ENCODE results near the gene USP40.

DNA sequence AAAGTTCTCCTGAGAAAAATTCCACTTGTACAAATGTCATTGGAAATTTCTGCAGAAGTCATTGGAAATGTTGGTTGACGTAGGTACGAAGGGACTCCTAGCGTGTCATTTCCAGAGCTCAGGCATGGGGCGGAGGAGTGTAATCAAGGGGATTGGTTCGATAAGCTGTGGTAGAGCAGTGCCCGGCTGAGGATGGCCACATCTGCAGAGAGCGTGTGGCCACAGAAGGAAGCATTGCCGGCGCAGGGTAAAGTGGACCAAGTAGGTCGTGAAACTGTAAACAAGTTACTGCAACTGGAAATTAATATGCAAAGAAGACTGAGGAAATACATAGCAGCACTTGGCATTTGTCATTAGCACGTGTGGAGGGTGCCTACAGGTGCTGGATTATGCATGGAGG is 110.5 kb downstream of the USP40 start:
- TF ChIP-seq, protein P1, sequence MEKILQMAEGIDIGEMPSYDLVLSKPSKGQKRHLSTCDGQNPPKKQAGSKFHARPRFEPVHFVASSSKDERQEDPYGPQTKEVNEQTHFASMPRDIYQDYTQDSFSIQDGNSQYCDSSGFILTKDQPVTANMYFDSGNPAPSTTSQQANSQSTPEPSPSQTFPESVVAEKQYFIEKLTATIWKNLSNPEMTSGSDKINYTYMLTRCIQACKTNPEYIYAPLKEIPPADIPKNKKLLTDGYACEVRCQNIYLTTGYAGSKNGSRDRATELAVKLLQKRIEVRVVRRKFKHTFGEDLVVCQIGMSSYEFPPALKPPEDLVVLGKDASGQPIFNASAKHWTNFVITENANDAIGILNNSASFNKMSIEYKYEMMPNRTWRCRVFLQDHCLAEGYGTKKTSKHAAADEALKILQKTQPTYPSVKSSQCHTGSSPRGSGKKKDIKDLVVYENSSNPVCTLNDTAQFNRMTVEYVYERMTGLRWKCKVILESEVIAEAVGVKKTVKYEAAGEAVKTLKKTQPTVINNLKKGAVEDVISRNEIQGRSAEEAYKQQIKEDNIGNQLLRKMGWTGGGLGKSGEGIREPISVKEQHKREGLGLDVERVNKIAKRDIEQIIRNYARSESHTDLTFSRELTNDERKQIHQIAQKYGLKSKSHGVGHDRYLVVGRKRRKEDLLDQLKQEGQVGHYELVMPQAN (conservative IDR thresholded peaks at IDR 0.05) = no peak
- TF ChIP-seq, protein P2, sequence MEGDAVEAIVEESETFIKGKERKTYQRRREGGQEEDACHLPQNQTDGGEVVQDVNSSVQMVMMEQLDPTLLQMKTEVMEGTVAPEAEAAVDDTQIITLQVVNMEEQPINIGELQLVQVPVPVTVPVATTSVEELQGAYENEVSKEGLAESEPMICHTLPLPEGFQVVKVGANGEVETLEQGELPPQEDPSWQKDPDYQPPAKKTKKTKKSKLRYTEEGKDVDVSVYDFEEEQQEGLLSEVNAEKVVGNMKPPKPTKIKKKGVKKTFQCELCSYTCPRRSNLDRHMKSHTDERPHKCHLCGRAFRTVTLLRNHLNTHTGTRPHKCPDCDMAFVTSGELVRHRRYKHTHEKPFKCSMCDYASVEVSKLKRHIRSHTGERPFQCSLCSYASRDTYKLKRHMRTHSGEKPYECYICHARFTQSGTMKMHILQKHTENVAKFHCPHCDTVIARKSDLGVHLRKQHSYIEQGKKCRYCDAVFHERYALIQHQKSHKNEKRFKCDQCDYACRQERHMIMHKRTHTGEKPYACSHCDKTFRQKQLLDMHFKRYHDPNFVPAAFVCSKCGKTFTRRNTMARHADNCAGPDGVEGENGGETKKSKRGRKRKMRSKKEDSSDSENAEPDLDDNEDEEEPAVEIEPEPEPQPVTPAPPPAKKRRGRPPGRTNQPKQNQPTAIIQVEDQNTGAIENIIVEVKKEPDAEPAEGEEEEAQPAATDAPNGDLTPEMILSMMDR (IDR thresholded peaks at IDR 0.05 in 2 of 3, conservative IDR thresholded peaks at IDR 0.05 in 1 of 3; ENCODE audit: control insufficient read depth in 2 of 3, extremely low read depth in 1 of 3, insufficient read depth in 1 of 3, low read depth in 3 of 3, low read length in 3 of 3) = no peak
- TF ChIP-seq CREM (IDR thresholded peaks at IDR 0.05; ENCODE audit: low read depth) = no peak
- TF ChIP-seq EZH2 (IDR thresholded peaks at IDR 0.05; ENCODE audit: borderline replicate concordance, control insufficient read depth, low read depth, low read length) = no peak
- TF ChIP-seq TCF12 (IDR thresholded peaks at IDR 0.05; ENCODE audit: low read depth, low read length) = no peak
- no peak for TF ChIP-seq POU2F2 (IDR thresholded peaks at IDR 0.05; ENCODE audit: borderline replicate concordance, low read depth, low read length)
- no peak for TF ChIP-seq TARDBP (IDR thresholded peaks at IDR 0.05; ENCODE audit: borderline replicate concordance)
- TF ChIP-seq, protein P3, sequence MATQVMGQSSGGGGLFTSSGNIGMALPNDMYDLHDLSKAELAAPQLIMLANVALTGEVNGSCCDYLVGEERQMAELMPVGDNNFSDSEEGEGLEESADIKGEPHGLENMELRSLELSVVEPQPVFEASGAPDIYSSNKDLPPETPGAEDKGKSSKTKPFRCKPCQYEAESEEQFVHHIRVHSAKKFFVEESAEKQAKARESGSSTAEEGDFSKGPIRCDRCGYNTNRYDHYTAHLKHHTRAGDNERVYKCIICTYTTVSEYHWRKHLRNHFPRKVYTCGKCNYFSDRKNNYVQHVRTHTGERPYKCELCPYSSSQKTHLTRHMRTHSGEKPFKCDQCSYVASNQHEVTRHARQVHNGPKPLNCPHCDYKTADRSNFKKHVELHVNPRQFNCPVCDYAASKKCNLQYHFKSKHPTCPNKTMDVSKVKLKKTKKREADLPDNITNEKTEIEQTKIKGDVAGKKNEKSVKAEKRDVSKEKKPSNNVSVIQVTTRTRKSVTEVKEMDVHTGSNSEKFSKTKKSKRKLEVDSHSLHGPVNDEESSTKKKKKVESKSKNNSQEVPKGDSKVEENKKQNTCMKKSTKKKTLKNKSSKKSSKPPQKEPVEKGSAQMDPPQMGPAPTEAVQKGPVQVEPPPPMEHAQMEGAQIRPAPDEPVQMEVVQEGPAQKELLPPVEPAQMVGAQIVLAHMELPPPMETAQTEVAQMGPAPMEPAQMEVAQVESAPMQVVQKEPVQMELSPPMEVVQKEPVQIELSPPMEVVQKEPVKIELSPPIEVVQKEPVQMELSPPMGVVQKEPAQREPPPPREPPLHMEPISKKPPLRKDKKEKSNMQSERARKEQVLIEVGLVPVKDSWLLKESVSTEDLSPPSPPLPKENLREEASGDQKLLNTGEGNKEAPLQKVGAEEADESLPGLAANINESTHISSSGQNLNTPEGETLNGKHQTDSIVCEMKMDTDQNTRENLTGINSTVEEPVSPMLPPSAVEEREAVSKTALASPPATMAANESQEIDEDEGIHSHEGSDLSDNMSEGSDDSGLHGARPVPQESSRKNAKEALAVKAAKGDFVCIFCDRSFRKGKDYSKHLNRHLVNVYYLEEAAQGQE (IDR thresholded peaks at IDR 0.05; ENCODE audit: low read depth, low read length) = no peak
- no peak for TF ChIP-seq POLR2A (IDR thresholded peaks at IDR 0.05; ENCODE audit: low read depth, low read length)
- TF ChIP-seq, protein P4, sequence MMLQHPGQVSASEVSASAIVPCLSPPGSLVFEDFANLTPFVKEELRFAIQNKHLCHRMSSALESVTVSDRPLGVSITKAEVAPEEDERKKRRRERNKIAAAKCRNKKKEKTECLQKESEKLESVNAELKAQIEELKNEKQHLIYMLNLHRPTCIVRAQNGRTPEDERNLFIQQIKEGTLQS (IDR thresholded peaks at IDR 0.05; ENCODE audit: borderline replicate concordance, extremely low read depth, low read depth, low read length) = no peak
- no peak for TF ChIP-seq BMI1 (IDR thresholded peaks at IDR 0.05; ENCODE audit: borderline replicate concordance)
- no peak for TF ChIP-seq SUZ12 (IDR thresholded peaks at IDR 0.05; ENCODE audit: unreplicated experiment)
- TF ChIP-seq HDAC2 (IDR thresholded peaks at IDR 0.05) = no peak
- TF ChIP-seq, protein P5, sequence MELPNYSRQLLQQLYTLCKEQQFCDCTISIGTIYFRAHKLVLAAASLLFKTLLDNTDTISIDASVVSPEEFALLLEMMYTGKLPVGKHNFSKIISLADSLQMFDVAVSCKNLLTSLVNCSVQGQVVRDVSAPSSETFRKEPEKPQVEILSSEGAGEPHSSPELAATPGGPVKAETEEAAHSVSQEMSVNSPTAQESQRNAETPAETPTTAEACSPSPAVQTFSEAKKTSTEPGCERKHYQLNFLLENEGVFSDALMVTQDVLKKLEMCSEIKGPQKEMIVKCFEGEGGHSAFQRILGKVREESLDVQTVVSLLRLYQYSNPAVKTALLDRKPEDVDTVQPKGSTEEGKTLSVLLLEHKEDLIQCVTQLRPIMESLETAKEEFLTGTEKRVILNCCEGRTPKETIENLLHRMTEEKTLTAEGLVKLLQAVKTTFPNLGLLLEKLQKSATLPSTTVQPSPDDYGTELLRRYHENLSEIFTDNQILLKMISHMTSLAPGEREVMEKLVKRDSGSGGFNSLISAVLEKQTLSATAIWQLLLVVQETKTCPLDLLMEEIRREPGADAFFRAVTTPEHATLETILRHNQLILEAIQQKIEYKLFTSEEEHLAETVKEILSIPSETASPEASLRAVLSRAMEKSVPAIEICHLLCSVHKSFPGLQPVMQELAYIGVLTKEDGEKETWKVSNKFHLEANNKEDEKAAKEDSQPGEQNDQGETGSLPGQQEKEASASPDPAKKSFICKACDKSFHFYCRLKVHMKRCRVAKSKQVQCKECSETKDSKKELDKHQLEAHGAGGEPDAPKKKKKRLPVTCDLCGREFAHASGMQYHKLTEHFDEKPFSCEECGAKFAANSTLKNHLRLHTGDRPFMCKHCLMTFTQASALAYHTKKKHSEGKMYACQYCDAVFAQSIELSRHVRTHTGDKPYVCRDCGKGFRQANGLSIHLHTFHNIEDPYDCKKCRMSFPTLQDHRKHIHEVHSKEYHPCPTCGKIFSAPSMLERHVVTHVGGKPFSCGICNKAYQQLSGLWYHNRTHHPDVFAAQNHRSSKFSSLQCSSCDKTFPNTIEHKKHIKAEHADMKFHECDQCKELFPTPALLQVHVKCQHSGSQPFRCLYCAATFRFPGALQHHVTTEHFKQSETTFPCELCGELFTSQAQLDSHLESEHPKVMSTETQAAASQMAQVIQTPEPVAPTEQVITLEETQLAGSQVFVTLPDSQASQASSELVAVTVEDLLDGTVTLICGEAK (IDR thresholded peaks at IDR 0.05; ENCODE audit: borderline replicate concordance) = no peak

Measured in GM12878 (cell line).